ENCODE measurements around the gene NCOA7. TPM values are rescaled to one million over a fixed set of nuclear protein-coding genes. Genes with fewer than 3 reads are reported as not detected.
A peak's percentile ranks its signal among the peaks of the same experiment; 100 is the strongest.

The NCOA7 gene
- total RNA-seq, 1 experiment from 2014 or later, result 14.4 TPM

GRCh38 chr6:125918230-125918629 lies 127.5 kb downstream of the NCOA7 start:
- Mint-ChIP-seq H3K36me3 (no peaks in the 10 kb centered on the region; the same call in 1 of the 2 replicates), H3K27ac (no peak overlapping the region), H3K4me3 (no peak overlapping the region), H3K9me3 (no peaks in the 10 kb centered on the region), H3K4me1 (peaks cover 24% of the 10 kb centered on the region), H3K27me3 (ENCODE audit: low read depth) (no peaks in the 10 kb centered on the region)
- no peak for DNase-seq (ENCODE audit: low spot score)
- ChIA-PET POLR2A (no interaction called here), CTCF (interaction anchor here (1.1 to 5.6 kb wide), 6 partner anchors 12 to 39 kb away, joined by 3 to 43 read pairs (median 7); partner anchors contain the start of gene HINT3)
- no peak; the same call in 1 of the 2 replicates for ATAC-seq
- TF ChIP-seq FOXK1 (CRISPR knock-in tag; IDR thresholded peaks at IDR 0.05) (no peak), MYBL2 (CRISPR knock-in tag; IDR thresholded peaks at IDR 0.05) (no peak), ZNF263 (CRISPR knock-in tag; IDR thresholded peaks at IDR 0.05; ENCODE audit: low read depth) (no peak)

DNA sequence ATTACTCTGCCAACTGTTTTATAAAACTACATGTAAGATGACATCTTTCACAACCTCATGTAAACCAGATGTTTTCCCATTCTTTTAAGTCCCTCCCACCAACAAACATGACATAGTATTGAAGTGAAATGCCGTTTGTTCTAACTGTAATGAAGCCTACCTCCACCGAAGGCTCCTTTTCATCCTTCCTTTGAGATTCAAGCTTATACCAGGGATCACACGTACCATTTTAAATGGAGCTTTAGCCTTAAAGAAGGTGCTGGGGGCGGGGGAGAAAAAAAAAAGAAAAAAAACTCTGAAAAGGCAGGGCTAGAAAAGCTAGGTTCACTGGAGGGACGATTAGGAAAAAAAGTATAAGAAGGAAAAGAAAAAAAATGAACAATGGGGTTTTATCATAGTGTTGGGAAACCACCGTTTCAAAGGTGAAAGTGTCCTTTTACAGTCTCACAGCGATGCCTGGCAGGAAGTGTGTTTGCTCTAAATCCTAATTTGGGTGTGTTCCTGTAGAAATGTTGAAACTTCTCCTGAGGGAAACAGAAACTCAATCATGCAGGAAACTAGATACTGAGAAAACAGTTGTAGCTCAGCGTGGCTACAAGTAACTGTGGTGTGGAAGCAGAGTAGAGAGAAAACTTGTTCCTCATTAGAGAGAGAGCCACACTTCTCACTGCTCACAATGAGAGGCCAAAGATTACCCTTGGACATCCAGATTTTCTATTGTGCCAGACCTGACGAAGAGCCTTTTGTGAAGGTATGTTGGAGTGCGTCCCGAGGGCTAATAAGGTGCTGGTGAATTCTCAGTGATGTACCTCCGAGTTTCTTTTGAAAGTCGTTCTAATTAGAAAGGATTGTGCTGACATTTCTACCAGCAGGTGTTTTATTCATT lies 128.2 kb downstream of the NCOA7 start:
- Mint-ChIP-seq H3K9me3 (no peaks in the 10 kb centered on the region), H3K27ac (peak overlapping the region; percentile 46), H3K27me3 (ENCODE audit: low read depth) (no peaks in the 10 kb centered on the region), H3K4me1 (peaks cover 24% of the 10 kb centered on the region), H3K4me3 (no peak overlapping the region), H3K36me3 (no peaks in the 10 kb centered on the region; the same call in 1 of the 2 replicates)
- ChIA-PET CTCF (interaction anchor here (1.5 to 5.6 kb wide), 5 partner anchors 13 to 38 kb away, joined by 4 to 43 read pairs (median 6); partner anchors contain the start of gene HINT3), POLR2A (no interaction called here)
- DNase-seq (ENCODE audit: low spot score), result no peak
- ATAC-seq, result peak; percentile 27
- TF ChIP-seq, protein P1, sequence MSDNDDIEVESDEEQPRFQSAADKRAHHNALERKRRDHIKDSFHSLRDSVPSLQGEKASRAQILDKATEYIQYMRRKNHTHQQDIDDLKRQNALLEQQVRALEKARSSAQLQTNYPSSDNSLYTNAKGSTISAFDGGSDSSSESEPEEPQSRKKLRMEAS (CRISPR knock-in tag; IDR thresholded peaks at IDR 0.05), result no peak
- TF ChIP-seq GABPB1 (CRISPR knock-in tag; IDR thresholded peaks at IDR 0.05), result peak; percentile 59; the same call in 1 of the 2 replicates

DNA sequence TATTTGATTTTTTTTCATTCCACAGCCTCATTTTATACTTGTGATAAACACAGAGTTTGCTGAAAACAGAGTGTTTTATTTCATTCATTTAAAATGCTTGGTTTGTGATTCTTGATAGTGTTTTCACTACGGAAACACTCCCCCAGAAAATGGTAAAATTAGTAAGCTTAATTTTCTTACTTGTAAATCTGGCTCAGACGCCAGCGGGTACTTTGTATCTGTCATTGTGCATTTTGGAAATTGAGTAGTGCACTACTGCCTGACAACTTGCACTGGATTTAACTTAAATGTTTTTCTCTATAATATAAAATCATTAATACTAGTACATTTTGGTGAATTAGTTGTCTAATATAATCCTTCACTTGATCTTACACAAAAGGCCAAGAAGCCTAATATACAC lies 128.9 kb downstream of the NCOA7 start:
- Mint-ChIP-seq H3K36me3 (no peaks in the 10 kb centered on the region; the same call in 1 of the 2 replicates), H3K9me3 (no peaks in the 10 kb centered on the region), H3K27me3 (ENCODE audit: low read depth) (no peaks in the 10 kb centered on the region), H3K4me1 (peaks cover 24% of the 10 kb centered on the region), H3K4me3 (no peak overlapping the region), H3K27ac (no peak overlapping the region)
- ATAC-seq (no peak), DNase-seq (ENCODE audit: low spot score) (no peak)
- no peak for TF ChIP-seq ZNF219 (CRISPR knock-in tag; IDR thresholded peaks at IDR 0.05; ENCODE audit: borderline replicate concordance)
- TF ChIP-seq JAZF1 (CRISPR knock-in tag; IDR thresholded peaks at IDR 0.05), result no peak
- TF ChIP-seq ELF4 (CRISPR knock-in tag; IDR thresholded peaks at IDR 0.05; ENCODE audit: low read depth), result no peak
- POLR2A ChIA-PET, result no interaction called here
- CTCF ChIA-PET, result interaction anchor here (1.5 to 5.6 kb wide), 5 partner anchors 13 to 37 kb away, joined by 4 to 43 read pairs (median 9); partner anchors contain the start of gene HINT3

DNA sequence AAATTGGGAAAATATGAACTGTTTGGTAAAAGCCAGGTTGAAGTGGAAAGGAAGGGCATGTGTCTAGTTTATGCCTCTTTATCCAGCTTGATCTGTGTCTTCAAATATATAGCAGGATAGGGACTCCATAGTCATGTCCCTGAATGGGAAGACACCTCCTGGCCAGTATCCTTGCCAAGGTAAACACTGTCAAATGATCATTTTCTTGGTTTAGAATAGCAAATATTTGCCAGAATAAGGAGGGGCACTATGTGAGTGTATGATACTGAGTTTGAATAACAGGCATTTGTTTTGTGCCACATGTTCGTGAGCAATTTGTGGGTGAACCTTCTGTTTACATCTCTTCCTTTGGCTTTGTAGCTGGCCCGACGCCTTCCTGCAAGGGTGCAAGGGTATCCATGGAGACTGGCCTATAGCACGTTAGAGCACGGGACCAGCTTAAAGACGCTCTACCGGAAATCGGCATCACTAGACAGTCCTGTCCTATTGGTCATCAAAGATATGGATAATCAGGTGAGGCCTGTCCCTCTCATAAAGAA lies 131.6 kb downstream of the NCOA7 start:
- ATAC-seq (no peak), DNase-seq (ENCODE audit: low spot score) (no peak)
- H3K27ac Mint-ChIP-seq, result no peak overlapping the region
- peaks cover 21% of the 10 kb centered on the region for H3K4me1 Mint-ChIP-seq
- CTCF ChIA-PET, result interaction anchor here (4.0 kb wide), 1 partner anchor 16 kb away, joined by 12 read pairs; no protein-coding TSS in a partner anchor
- TF ChIP-seq, protein P2, sequence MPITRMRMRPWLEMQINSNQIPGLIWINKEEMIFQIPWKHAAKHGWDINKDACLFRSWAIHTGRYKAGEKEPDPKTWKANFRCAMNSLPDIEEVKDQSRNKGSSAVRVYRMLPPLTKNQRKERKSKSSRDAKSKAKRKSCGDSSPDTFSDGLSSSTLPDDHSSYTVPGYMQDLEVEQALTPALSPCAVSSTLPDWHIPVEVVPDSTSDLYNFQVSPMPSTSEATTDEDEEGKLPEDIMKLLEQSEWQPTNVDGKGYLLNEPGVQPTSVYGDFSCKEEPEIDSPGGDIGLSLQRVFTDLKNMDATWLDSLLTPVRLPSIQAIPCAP (CRISPR knock-in tag; IDR thresholded peaks at IDR 0.05), result no peak
- no peak for TF ChIP-seq NFATC4 (CRISPR knock-in tag; IDR thresholded peaks at IDR 0.05)
- TF ChIP-seq, protein P3, sequence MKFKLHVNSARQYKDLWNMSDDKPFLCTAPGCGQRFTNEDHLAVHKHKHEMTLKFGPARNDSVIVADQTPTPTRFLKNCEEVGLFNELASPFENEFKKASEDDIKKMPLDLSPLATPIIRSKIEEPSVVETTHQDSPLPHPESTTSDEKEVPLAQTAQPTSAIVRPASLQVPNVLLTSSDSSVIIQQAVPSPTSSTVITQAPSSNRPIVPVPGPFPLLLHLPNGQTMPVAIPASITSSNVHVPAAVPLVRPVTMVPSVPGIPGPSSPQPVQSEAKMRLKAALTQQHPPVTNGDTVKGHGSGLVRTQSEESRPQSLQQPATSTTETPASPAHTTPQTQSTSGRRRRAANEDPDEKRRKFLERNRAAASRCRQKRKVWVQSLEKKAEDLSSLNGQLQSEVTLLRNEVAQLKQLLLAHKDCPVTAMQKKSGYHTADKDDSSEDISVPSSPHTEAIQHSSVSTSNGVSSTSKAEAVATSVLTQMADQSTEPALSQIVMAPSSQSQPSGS (CRISPR knock-in tag; IDR thresholded peaks at IDR 0.05; ENCODE audit: borderline replicate concordance, low read depth), result no peak
- no peak for TF ChIP-seq FOXP1 (CRISPR knock-in tag; IDR thresholded peaks at IDR 0.05; ENCODE audit: borderline replicate concordance)
- TF ChIP-seq SMAD3 (CRISPR knock-in tag; IDR thresholded peaks at IDR 0.05; ENCODE audit: borderline replicate concordance), result no peak
- no peak for TF ChIP-seq ELF4 (CRISPR knock-in tag; IDR thresholded peaks at IDR 0.05; ENCODE audit: low read depth)
- no peak for TF ChIP-seq ATF3 (CRISPR knock-in tag; conservative IDR thresholded peaks at IDR 0.05)
- TF ChIP-seq SOX15 (CRISPR knock-in tag; IDR thresholded peaks at IDR 0.05), result no peak
- no peak for TF ChIP-seq CBFB (CRISPR knock-in tag; IDR thresholded peaks at IDR 0.05; ENCODE audit: low read depth)
- no peak for TF ChIP-seq STAT6 (CRISPR knock-in tag; conservative IDR thresholded peaks at IDR 0.05; ENCODE audit: low read depth)
- no peak for TF ChIP-seq FOXJ3 (CRISPR knock-in tag; IDR thresholded peaks at IDR 0.05; ENCODE audit: borderline replicate concordance)
- no peaks in the 10 kb centered on the region for H3K9me3 Mint-ChIP-seq
- POLR2A ChIA-PET, result no interaction called here
- no peaks in the 10 kb centered on the region for H3K27me3 Mint-ChIP-seq (ENCODE audit: low read depth)
- H3K36me3 Mint-ChIP-seq, result no peaks in the 10 kb centered on the region; the same call in 1 of the 2 replicates
- H3K4me3 Mint-ChIP-seq, result no peak overlapping the region
